ENCODE results near the gene HLA-A. TPM values are rescaled to one million over a fixed set of nuclear protein-coding genes. Genes with fewer than 3 reads are reported as not detected.
"Not testable (repeated sequence)": the region's sequence is repeated elsewhere in the genome, so short reads cannot be mapped to it uniquely, and the experiment has no call there.

HLA-A gene
- total RNA-seq, 2 donors from 2014 or later: 104 to 281 TPM

DNA sequence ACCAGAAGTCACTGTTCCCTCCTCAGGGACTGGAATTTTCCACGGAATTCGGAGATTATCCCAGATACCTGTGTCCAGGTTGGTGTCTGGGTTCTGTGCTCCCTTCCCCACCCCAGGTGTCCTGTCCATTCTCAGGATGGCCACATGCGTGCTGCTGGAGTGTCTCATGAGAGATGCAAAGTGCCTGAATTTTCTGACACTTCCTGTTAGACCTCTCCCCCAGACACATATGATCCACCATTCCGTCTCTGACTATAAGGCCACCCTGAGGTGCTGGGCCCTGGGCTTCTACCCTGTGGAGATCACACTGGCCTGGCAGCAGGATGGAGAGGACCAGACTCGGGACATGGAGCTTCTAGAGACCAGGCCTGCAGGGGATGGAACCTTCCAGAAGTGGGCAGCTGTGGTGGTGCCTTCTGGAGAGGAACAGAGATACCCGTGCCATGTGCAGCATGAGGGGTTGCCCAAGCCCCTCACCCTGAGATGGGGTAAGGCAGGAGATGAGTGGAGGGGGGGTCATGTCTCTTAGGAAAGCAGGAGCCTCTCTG, 14.4 kb upstream of the HLA-A start:
- H3K27me3 ChIP-seq: no peaks in the 10 kb centered on the region
- DNase-seq: no peak
- peaks cover 3% of the 10 kb centered on the region for H3K4me1 ChIP-seq
- WGBS, 2 donors: 54 to 86% methylated on average over 1 to 5 of the region's 6 CpGs
- no peak overlapping the region for H3K4me3 ChIP-seq
- no peak for TF ChIP-seq POLR2A (IDR thresholded peaks at IDR 0.05)
- TF ChIP-seq, protein P1, sequence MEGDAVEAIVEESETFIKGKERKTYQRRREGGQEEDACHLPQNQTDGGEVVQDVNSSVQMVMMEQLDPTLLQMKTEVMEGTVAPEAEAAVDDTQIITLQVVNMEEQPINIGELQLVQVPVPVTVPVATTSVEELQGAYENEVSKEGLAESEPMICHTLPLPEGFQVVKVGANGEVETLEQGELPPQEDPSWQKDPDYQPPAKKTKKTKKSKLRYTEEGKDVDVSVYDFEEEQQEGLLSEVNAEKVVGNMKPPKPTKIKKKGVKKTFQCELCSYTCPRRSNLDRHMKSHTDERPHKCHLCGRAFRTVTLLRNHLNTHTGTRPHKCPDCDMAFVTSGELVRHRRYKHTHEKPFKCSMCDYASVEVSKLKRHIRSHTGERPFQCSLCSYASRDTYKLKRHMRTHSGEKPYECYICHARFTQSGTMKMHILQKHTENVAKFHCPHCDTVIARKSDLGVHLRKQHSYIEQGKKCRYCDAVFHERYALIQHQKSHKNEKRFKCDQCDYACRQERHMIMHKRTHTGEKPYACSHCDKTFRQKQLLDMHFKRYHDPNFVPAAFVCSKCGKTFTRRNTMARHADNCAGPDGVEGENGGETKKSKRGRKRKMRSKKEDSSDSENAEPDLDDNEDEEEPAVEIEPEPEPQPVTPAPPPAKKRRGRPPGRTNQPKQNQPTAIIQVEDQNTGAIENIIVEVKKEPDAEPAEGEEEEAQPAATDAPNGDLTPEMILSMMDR (IDR thresholded peaks at IDR 0.05): no peak
- no peak overlapping the region for H3K27ac ChIP-seq
- no peak for ATAC-seq
- no peaks in the 10 kb centered on the region for H3K36me3 ChIP-seq (replicated peaks in 1 of 2; ENCODE audit: insufficient read depth in 1 of 2, low read depth in 2 of 2)
- intact Hi-C loops (cut with DNase I): no loop called here
- H3K9me3 ChIP-seq: no peaks in the 10 kb centered on the region

DNA sequence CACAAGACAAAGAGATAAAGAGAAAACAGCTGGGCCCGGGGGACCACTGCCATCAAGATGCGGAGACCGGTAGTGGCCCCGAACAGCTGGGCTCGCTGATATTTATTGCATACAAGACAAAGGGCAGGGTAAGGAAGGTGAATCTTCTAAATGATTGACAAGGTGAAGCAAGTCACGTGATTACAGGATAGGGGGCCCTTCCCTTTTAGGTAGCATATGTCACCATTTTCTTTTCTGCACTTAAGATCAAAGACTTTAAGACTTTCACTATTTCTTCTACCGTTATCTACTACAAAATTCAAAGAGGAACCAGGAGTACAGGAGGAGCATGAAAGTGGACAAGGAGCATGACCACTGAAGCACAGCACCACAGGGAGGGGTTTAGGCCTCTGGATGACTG, 12.3 kb upstream of the HLA-A start:
- intact Hi-C loops (cut with DNase I); H3K4me3 ChIP-seq; H3K9me3 ChIP-seq; ATAC-seq; H3K27me3 ChIP-seq; H3K27ac ChIP-seq; DNase-seq; H3K36me3 ChIP-seq (replicated peaks in 1 of 2; ENCODE audit: insufficient read depth in 1 of 2, low read depth in 2 of 2); H3K4me1 ChIP-seq: not testable (repeated sequence)
- WGBS, 2 donors: 83 to 91% methylated on average over 6 to 7 of the region's 7 CpGs

GRCh38 chr6:29933955-29934354, 8.4 kb upstream of the HLA-A start:
- WGBS, 2 donors: 90 to 93% methylated on average over 8 to 13 of the region's 14 CpGs
- no peak overlapping the region for H3K4me3 ChIP-seq
- no peak for TF ChIP-seq POLR2A (IDR thresholded peaks at IDR 0.05)
- TF ChIP-seq, protein P1 (IDR thresholded peaks at IDR 0.05): no peak
- no peak overlapping the region for H3K27ac ChIP-seq
- intact Hi-C loops (cut with DNase I): no loop called here
- DNase-seq (no peak), ATAC-seq (no peak)
- H3K36me3 ChIP-seq (replicated peaks in 1 of 2; ENCODE audit: insufficient read depth in 1 of 2, low read depth in 2 of 2): no peaks in the 10 kb centered on the region
- H3K27me3 ChIP-seq: no peaks in the 10 kb centered on the region
- H3K9me3 ChIP-seq: no peaks in the 10 kb centered on the region
- no peaks in the 10 kb centered on the region for H3K4me1 ChIP-seq

DNA sequence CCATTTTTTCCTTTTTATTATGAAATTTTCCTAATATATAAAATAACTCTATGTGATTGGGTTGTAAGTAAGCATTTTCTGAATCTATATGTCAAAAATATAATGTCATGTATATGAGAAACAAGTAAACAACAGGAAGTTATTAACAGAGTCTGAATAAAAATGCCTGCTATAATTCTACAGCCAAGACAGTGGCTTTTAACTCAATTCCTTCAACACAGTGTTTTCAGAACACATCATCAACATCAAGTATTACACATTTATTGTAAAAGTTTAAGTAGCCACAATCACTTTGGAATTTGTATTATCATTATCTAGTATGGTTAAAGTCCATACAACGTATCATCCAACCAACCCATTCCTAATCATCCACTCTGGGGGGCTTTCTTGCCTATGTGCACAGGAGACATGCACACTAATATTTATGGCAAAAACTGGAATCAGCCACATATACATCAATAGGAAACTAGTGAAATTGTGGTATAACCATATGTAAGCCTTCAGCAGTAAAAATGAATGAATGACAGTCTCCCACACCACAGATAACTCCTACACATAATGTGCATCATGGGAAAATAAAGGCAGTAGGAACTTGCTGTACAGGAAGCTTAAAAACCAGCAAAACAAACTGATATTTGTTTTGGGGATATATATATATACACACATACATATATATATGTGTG, 6.9 kb upstream of the HLA-A start:
- WGBS, 2 donors: 69 to 100% methylated on average over 1 of the region's 1 CpG

GRCh38 chr6:29938746-29939508, 3.4 kb upstream of the HLA-A start:
- DNase-seq (no peak), ATAC-seq (no peak)
- WGBS, 2 donors: 60 to 83% methylated on average over 9 of the region's 9 CpGs
- TF ChIP-seq POLR2A (IDR thresholded peaks at IDR 0.05): no peak
- TF ChIP-seq, protein P1 (IDR thresholded peaks at IDR 0.05): no peak
- H3K27me3 ChIP-seq: no peaks in the 10 kb centered on the region
- no peaks in the 10 kb centered on the region for H3K9me3 ChIP-seq
- H3K4me1 ChIP-seq: peaks cover 11% of the 10 kb centered on the region
- H3K36me3 ChIP-seq (replicated peaks in 1 of 2; ENCODE audit: insufficient read depth in 1 of 2, low read depth in 2 of 2): no peaks in the 10 kb centered on the region
- no peak overlapping the region for H3K4me3 ChIP-seq
- intact Hi-C loops (cut with DNase I): no loop called here
- no peak overlapping the region for H3K27ac ChIP-seq

More for the DNA sequence above, 6.9 kb upstream of the HLA-A start:
- H3K27ac ChIP-seq: no peak overlapping the region
- no peaks in the 10 kb centered on the region for H3K9me3 ChIP-seq
- DNase-seq: no peak
- H3K27me3 ChIP-seq: no peaks in the 10 kb centered on the region
- TF ChIP-seq, protein P1 (IDR thresholded peaks at IDR 0.05): no peak
- no peak for TF ChIP-seq POLR2A (IDR thresholded peaks at IDR 0.05)
- no peak overlapping the region for H3K4me3 ChIP-seq
- ATAC-seq: no peak
- intact Hi-C loops (cut with DNase I): no loop called here
- no peaks in the 10 kb centered on the region for H3K36me3 ChIP-seq (replicated peaks in 1 of 2; ENCODE audit: insufficient read depth in 1 of 2, low read depth in 2 of 2)
- no peaks in the 10 kb centered on the region for H3K4me1 ChIP-seq

All from body of pancreas (tissue), 4 donors.